Upper lobe of left lung (tissue), 6 donors: ENCODE measurements around the gene SETBP1. TPM values are rescaled to one million over a fixed set of nuclear protein-coding genes. Genes with fewer than 3 reads are reported as not detected.

Experiments
- ATAC-seq, 2 donors: fragments of 200-7000 bp; cut with Tn5 transposase; one replicate each; pipeline ENCODE4 v1.9.1; 2022; ENCODE audit warnings: mild to moderate bottlenecking in 2 of 2, moderate library complexity in 2 of 2; ENCODE audit not compliant: low FRiP score in 2 of 2
- DNase-seq, 2 donors: peaks; one replicate each; pipeline ENCODE4 v3.0.0-alpha.2; 2019 to 2020
- H3K27ac ChIP-seq, 4 donors: fragments of 200-600 bp; sonication (generic); one replicate each; pipeline ENCODE4 v1.5.1; 2016 to 2019
- H3K27me3 ChIP-seq, 4 donors: fragments of 200-600 bp; sonication (generic); one replicate each; pipeline ENCODE4 v1.5.1; 2017 to 2019
- H3K36me3 ChIP-seq, 4 donors: fragments of 200-600 bp; sonication (generic); one replicate each; pipeline ENCODE4 v1.5.1; 2016 to 2019
- H3K4me1 ChIP-seq, 4 donors: fragments of 200-600 bp; sonication (generic); one replicate each; pipeline ENCODE4 v1.5.1; 2018 to 2019
- H3K4me3 ChIP-seq, 4 donors: fragments of 200-600 bp; sonication (generic); one replicate each; pipeline ENCODE4 v1.5.1; 2017 to 2019; ENCODE audit warnings: mild to moderate bottlenecking in 2 of 4, moderate library complexity in 1 of 4
- H3K9me3 ChIP-seq, 4 donors: fragments of 200-600 bp; sonication (generic); one replicate each; pipeline ENCODE4 v1.5.1; 2018 to 2019
- CTCF ChIP-seq, 6 experiments: fragments of 450-650 bp in 4 of 6; fragments of 200-600 bp in 2 of 6; sonication (generic) in 2 of 6; IDR thresholded peaks; one replicate each; pipeline ENCODE4 v1.5.1; 2016 to 2019; ENCODE audit warnings: antibody characterized with exemption in 6 of 6
- EP300 ChIP-seq, 4 donors: sonication (generic); formaldehyde crosslinking; IDR thresholded peaks; one replicate each; pipeline ENCODE4 v1.5.1; 2017; ENCODE audit warnings: antibody characterized with exemption in 4 of 4, control low read depth in 2 of 4
- POLR2A ChIP-seq, 4 donors: fragments of 450-650 bp; IDR thresholded peaks; one replicate each; pipeline ENCODE4 v1.5.1; 2016 to 2017; ENCODE audit warnings: antibody characterized with exemption in 4 of 4, mild to moderate bottlenecking in 2 of 4
- POLR2AphosphoS5 ChIP-seq, 2 donors: sonication (generic); formaldehyde crosslinking; IDR thresholded peaks; one replicate each; pipeline ENCODE4 v1.5.1; 2017; ENCODE audit warnings: antibody characterized with exemption in 2 of 2
- WGBS, 2 donors: methylation state at CpG; one replicate each; pipeline ENCODE4 v1.1.5; 2017 to 2018; 5-methylcytosine and 5-hydroxymethylcytosine counted together
- total RNA-seq, 6 donors: library from RNA; depleted of rRNA in 4 of 6; stranded (reverse); fragments of >200 nt in 4 of 6; gene quantifications; one replicate each; pipeline versions ENCODE4 v1.1.0 to v1.2.1, GENCODE V29; 2016 to 2021
- donor health status: DM: no; HTN: no; CAD: no; lungs with moderate emphysema.
- donor health status: DM: no; HTN: yes; CAD: no; lungs with severe emphysema.

SETBP1 gene
- total RNA-seq, 6 donors from 2014 or later: 11.7 to 38.8 (median 16.6) TPM

DNA sequence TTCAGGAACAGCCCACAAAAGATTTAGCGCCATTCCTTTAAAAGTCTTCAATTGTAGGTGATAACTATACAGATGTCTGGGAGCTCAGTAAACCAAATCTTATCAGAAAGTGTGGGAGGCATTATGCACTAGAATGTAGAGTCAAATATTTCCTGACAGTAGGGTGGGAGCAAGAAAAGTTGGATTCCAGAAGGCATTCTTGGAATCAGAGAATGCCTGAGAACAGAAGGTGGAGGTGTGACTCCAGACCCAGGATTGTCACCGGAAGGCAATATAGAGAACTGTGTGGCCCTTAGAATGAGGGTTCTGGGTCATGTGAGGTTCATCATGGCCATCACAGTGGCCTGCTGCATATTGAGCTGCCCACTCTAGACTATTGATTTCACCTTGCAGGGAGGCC lies 90.0 kb downstream of the SETBP1 start:
- DNase-seq (no peak), ATAC-seq (no peak)
- TF ChIP-seq EP300 (IDR thresholded peaks at IDR 0.05) (no peak), CTCF (IDR thresholded peaks at IDR 0.05) (no peak), POLR2A (IDR thresholded peaks at IDR 0.05) (no peak), POLR2AphosphoS5 (IDR thresholded peaks at IDR 0.05) (no peak)
- no peaks in the 10 kb centered on the region for H3K27me3 ChIP-seq
- H3K4me3 ChIP-seq: no peak overlapping the region
- no peaks in the 10 kb centered on the region for H3K9me3 ChIP-seq
- no peak overlapping the region for H3K27ac ChIP-seq
- 88 to 100% methylated on average over 2 of the region's 2 CpGs for WGBS, 2 donors
- H3K4me1 ChIP-seq: peaks cover 10 to 16% (median 11%) of the 10 kb centered on the region in 4 donors
- H3K36me3 ChIP-seq: no peaks in the 10 kb centered on the region

DNA sequence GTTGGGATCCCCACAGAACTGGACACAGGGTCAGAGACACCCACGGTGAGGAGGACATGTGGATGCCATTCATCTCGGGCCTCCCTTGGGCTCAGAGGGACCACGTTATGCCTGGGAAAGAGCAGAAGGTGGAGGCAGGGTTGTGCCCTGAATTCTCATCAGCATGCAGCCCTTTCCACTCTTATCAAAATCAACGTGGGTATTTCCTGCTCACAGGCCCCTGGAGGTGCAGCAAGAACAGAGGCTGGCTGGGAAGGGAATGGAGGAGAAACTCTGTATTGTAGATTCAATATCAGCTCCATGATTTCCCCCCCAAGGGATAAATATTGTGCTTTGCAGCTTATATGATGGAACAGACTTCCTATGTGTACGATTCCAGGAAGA lies 90.9 kb downstream of the SETBP1 start:
- H3K9me3 ChIP-seq: no peaks in the 10 kb centered on the region
- DNase-seq (no peak), ATAC-seq (no peak)
- H3K27ac ChIP-seq: no peak overlapping the region
- H3K4me1 ChIP-seq: peaks cover 10 to 12% (median 10%) of the 10 kb centered on the region in 4 donors
- H3K4me3 ChIP-seq: no peak overlapping the region
- TF ChIP-seq EP300 (IDR thresholded peaks at IDR 0.05) (no peak), CTCF (IDR thresholded peaks at IDR 0.05) (no peak), POLR2A (IDR thresholded peaks at IDR 0.05) (no peak), POLR2AphosphoS5 (IDR thresholded peaks at IDR 0.05) (no peak)
- H3K27me3 ChIP-seq: no peaks in the 10 kb centered on the region
- WGBS, 2 donors: 53 to 60% methylated on average over 5 of the region's 5 CpGs
- no peaks in the 10 kb centered on the region for H3K36me3 ChIP-seq

DNA sequence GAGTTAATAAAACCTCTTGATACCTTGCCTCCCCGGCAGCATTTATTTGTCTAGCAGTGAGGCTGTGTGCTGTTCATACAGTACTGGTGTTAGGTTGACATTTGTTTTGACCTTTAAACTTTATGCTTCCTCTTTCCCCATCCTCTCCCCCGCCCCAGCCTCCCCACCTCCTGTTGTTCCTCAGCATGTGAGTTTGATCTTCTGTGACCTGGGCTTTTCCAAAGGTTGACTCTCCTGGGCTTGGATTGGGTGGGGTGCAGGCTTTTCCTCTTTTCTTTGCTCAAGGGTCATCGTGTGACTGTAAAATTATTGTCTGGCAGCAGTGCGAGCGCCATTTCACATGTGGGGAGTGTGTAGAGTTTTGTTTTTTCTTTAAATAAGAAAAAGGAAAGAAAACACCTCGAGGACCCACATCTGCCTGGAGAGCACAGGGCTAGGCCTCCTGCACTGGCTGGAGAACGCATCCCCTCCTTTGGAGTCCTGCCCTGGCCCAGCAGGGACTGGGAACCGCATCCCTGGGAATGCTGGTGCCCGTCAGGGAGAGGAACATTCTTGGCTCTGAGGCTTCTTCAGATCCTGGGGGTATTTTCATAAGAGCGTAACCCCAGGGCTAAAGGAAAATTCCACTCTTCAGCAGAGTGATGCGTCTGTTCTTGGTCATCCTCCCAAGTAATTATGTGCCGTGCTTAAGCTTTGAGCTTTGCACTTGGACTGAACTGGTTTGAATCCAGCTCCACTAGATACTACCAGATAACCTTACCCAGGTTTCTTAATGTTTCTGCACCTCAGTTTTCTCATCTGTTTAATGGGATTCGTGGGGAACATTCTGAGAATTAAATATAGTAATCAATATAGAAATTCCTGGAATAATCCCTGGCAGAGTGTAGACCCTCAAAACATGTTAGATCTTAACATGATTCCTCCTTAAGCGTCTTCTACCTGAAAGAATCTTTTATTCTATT lies 91.5 kb downstream of the SETBP1 start:
- Histone ChIP-seq H3K9me3 (no peaks in the 10 kb centered on the region), H3K4me3 (no peak overlapping the region), H3K27me3 (no peaks in the 10 kb centered on the region), H3K36me3 (no peaks in the 10 kb centered on the region), H3K4me1 (peaks cover 10 to 12% (median 10%) of the 10 kb centered on the region in 4 donors), H3K27ac (peak overlapping the region in 1 of 4 donors; percentile 22)
- no peak for TF ChIP-seq POLR2A (IDR thresholded peaks at IDR 0.05)
- TF ChIP-seq CTCF (IDR thresholded peaks at IDR 0.05): no peak
- TF ChIP-seq POLR2AphosphoS5 (IDR thresholded peaks at IDR 0.05): no peak
- TF ChIP-seq EP300 (IDR thresholded peaks at IDR 0.05): no peak
- WGBS, 2 donors: 70 to 72% methylated on average over 12 to 14 of the region's 14 CpGs
- ATAC-seq: peak in 1 of 2 donors; percentile 59
- DNase-seq: no peak

- ATAC-seq: no peak
- TF ChIP-seq POLR2A (IDR thresholded peaks at IDR 0.05) (no peak), POLR2AphosphoS5 (IDR thresholded peaks at IDR 0.05) (no peak), CTCF (IDR thresholded peaks at IDR 0.05) (no peak), EP300 (IDR thresholded peaks at IDR 0.05) (no peak)
- WGBS, 2 donors: 82 to 100% methylated on average over 1 of the region's 1 CpG
Measured at GRCh38 chr18:44773640-44774155, 93.0 kb downstream of the SETBP1 start.

More at GRCh38 chr18:44773640-44774155, 93.0 kb downstream of the SETBP1 start:
- no peak overlapping the region for H3K4me3 ChIP-seq
- no peaks in the 10 kb centered on the region for H3K27me3 ChIP-seq
- no peaks in the 10 kb centered on the region for H3K9me3 ChIP-seq
- DNase-seq: no peak
- H3K27ac ChIP-seq: no peak overlapping the region
- peaks cover 10 to 12% (median 10%) of the 10 kb centered on the region in 4 donors for H3K4me1 ChIP-seq
- H3K36me3 ChIP-seq: no peaks in the 10 kb centered on the region
